ENCODE data around the gene MAPRE2.

The MAPRE2 gene

DNA sequence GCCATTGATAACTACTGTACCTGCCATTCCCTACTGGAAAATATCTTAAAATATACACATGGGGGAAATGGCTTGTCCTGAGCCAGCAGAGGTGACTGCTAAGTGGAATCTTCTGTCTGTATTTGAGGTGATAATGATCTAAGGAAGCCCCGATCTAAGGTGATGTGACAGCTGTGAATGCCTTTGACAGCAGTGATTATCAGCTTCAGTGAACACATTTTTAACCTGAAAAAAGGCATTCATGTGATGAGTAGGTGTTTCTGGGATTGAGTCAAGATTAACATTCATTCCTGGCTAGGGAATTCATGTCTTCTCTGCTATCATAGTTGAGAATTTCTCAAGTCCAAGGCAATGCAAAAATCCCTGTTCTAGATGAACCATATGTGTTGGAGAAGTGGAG is 9.1 kb upstream of the MAPRE2 start:
- TF ChIP-seq CREB1 (IDR thresholded peaks at IDR 0.05; ENCODE audit: low read depth) (no peak), TEAD4 (IDR thresholded peaks at IDR 0.05) (no peak), FOXM1 (IDR thresholded peaks at IDR 0.05; ENCODE audit: borderline replicate concordance, low read depth) (no peak), RAD21 (IDR thresholded peaks at IDR 0.05; ENCODE audit: low read depth) (no peak), NFIC (IDR thresholded peaks at IDR 0.05) (no peak), CEBPB (IDR thresholded peaks at IDR 0.05) (no peak), EP300 (IDR thresholded peaks at IDR 0.05; ENCODE audit: borderline replicate concordance) (no peak), TCF12 (IDR thresholded peaks at IDR 0.05; ENCODE audit: low read depth) (no peak), YY1 (IDR thresholded peaks at IDR 0.05; ENCODE audit: low read depth) (no peak), TAF1 (IDR thresholded peaks at IDR 0.05; ENCODE audit: low read depth) (no peak), EGR1 (IDR thresholded peaks at IDR 0.05) (no peak), MAX (IDR thresholded peaks at IDR 0.05) (no peak), ZBTB7A (IDR thresholded peaks at IDR 0.05; ENCODE audit: low read depth) (no peak), USF1 (IDR thresholded peaks at IDR 0.05) (no peak)
- TF ChIP-seq, protein P1, sequence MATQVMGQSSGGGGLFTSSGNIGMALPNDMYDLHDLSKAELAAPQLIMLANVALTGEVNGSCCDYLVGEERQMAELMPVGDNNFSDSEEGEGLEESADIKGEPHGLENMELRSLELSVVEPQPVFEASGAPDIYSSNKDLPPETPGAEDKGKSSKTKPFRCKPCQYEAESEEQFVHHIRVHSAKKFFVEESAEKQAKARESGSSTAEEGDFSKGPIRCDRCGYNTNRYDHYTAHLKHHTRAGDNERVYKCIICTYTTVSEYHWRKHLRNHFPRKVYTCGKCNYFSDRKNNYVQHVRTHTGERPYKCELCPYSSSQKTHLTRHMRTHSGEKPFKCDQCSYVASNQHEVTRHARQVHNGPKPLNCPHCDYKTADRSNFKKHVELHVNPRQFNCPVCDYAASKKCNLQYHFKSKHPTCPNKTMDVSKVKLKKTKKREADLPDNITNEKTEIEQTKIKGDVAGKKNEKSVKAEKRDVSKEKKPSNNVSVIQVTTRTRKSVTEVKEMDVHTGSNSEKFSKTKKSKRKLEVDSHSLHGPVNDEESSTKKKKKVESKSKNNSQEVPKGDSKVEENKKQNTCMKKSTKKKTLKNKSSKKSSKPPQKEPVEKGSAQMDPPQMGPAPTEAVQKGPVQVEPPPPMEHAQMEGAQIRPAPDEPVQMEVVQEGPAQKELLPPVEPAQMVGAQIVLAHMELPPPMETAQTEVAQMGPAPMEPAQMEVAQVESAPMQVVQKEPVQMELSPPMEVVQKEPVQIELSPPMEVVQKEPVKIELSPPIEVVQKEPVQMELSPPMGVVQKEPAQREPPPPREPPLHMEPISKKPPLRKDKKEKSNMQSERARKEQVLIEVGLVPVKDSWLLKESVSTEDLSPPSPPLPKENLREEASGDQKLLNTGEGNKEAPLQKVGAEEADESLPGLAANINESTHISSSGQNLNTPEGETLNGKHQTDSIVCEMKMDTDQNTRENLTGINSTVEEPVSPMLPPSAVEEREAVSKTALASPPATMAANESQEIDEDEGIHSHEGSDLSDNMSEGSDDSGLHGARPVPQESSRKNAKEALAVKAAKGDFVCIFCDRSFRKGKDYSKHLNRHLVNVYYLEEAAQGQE (IDR thresholded peaks at IDR 0.05; ENCODE audit: low read depth): no peak

GRCh38 chr18:35038029-35038428 is 3.2 kb upstream of the MAPRE2 start:
- TF ChIP-seq CEBPB (IDR thresholded peaks at IDR 0.05): no peak
- no peak for TF ChIP-seq TEAD4 (IDR thresholded peaks at IDR 0.05)
- no peak for TF ChIP-seq ZBTB7A (IDR thresholded peaks at IDR 0.05; ENCODE audit: low read depth)
- TF ChIP-seq EP300 (IDR thresholded peaks at IDR 0.05; ENCODE audit: borderline replicate concordance): no peak
- TF ChIP-seq CREB1 (IDR thresholded peaks at IDR 0.05; ENCODE audit: low read depth): no peak

- TF ChIP-seq TAF1 (IDR thresholded peaks at IDR 0.05; ENCODE audit: low read depth) (no peak), NFIC (IDR thresholded peaks at IDR 0.05) (no peak), MAX (IDR thresholded peaks at IDR 0.05) (no peak), TCF12 (IDR thresholded peaks at IDR 0.05; ENCODE audit: low read depth) (no peak), CEBPB (IDR thresholded peaks at IDR 0.05) (no peak), CREB1 (IDR thresholded peaks at IDR 0.05; ENCODE audit: low read depth) (no peak), FOXM1 (IDR thresholded peaks at IDR 0.05; ENCODE audit: borderline replicate concordance, low read depth) (no peak), EP300 (IDR thresholded peaks at IDR 0.05; ENCODE audit: borderline replicate concordance) (no peak), ZBTB7A (IDR thresholded peaks at IDR 0.05; ENCODE audit: low read depth) (no peak)
- TF ChIP-seq, protein P1 (IDR thresholded peaks at IDR 0.05; ENCODE audit: low read depth): no peak
Measured at GRCh38 chr18:35038881-35039491, 2.2 kb upstream of the MAPRE2 start.

- TF ChIP-seq USF1 (IDR thresholded peaks at IDR 0.05) (no peak), TCF12 (IDR thresholded peaks at IDR 0.05; ENCODE audit: low read depth) (no peak), ZBTB7A (IDR thresholded peaks at IDR 0.05; ENCODE audit: low read depth) (no peak), FOXM1 (IDR thresholded peaks at IDR 0.05; ENCODE audit: borderline replicate concordance, low read depth) (no peak), TEAD4 (IDR thresholded peaks at IDR 0.05) (no peak), CREB1 (IDR thresholded peaks at IDR 0.05; ENCODE audit: low read depth) (no peak), RAD21 (IDR thresholded peaks at IDR 0.05; ENCODE audit: low read depth) (no peak), YY1 (IDR thresholded peaks at IDR 0.05; ENCODE audit: low read depth) (no peak), MAX (IDR thresholded peaks at IDR 0.05) (no peak), NFIC (IDR thresholded peaks at IDR 0.05) (no peak), EGR1 (IDR thresholded peaks at IDR 0.05) (no peak), CEBPB (IDR thresholded peaks at IDR 0.05) (no peak), TAF1 (IDR thresholded peaks at IDR 0.05; ENCODE audit: low read depth) (no peak), EP300 (IDR thresholded peaks at IDR 0.05; ENCODE audit: borderline replicate concordance) (no peak)
- TF ChIP-seq, protein P1 (IDR thresholded peaks at IDR 0.05; ENCODE audit: low read depth): no peak
Measured at GRCh38 chr18:35040638-35040987, 600 bp upstream of the MAPRE2 start.
